Activated gamma-delta T cell treated with anti-CD3 and anti-CD28 coated beads, Interleukin-2, amount 50 U/mL, for 16 hours (primary cell): Measurements from ENCODE around the gene POLR2H.
A peak's percentile ranks its signal among the peaks of the same experiment; 100 is the strongest.

Source experiments
- DNase-seq: peaks from one replicate; pipeline ENCODE4 v3.0.0-alpha.2; 2020; ENCODE audit warnings: low read depth

POLR2H gene

GRCh38 chr3:184361532-184361931 lies at the start of gene POLR2H, which contains the start of gene CLCN2:
Gene POLR2H, plus strand, starts transcription at chr3:184361710. Its CDS starts 1,783 bp downstream, at chr3:184363493.
Gene CLCN2, minus strand, starts transcription at chr3:184361605. Its CDS starts 126 bp downstream, at chr3:184361479.
- no peak for DNase-seq

- DNase-seq = peak; percentile 88
Observed at GRCh38 chr3:184314363-184314699, 47.2 kb upstream of the POLR2H start, which contains the start of gene EIF4G1. Gene EIF4G1, plus strand, starts transcription at chr3:184314606. Its CDS starts 1,191 bp downstream, at chr3:184315797.

DNA sequence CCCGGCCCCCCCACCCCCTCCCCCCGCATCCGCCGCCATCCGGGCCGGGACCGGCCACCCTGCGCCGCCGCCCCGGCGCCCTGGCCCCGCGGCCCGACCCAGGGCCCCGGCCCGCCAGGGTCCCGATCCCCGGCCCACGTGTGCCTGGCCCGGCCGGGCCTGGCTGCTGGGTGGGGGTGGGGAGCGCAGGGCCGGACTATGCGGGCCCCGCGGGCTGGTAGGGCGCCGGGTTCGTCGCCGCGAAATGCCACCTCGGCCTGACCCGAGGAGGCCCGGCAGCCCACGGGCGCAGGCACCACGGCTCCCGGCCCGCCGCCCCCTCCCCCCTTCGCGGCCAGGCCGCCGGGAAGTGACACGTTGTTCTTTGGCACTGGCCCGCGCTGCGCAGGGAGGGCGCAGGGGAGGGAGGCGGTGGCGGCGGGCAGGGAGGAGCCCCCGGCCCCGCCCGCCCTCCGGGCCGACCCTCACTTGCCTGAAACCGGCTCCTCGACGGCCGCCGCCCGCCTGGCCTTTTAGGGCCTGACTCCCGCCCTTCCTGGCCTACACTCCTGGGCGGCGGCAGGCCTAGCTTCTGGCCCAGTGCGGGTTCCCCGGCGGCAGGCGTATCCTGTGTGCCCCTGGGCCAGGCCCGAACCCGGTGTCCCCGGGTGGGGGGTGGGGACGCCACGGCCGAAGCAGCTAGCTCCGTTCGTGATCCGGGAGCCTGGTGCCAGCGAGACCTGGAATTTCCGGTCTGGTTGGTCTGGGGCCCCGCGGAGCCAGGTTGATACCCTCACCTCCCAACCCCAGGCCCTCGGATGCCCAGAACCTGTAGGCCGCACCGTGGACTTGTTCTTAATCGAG lies 46.6 kb upstream of the POLR2H start:
- peak; percentile 55 for DNase-seq

- DNase-seq = no peak
Observed at GRCh38 chr3:184315543-184315867, 46.0 kb upstream of the POLR2H start.

- no peak for DNase-seq
Observed at GRCh38 chr3:184315871-184316661, 45.4 kb upstream of the POLR2H start.

GRCh38 chr3:184316792-184317191 lies 44.7 kb upstream of the POLR2H start:
- DNase-seq = no peak

DNA sequence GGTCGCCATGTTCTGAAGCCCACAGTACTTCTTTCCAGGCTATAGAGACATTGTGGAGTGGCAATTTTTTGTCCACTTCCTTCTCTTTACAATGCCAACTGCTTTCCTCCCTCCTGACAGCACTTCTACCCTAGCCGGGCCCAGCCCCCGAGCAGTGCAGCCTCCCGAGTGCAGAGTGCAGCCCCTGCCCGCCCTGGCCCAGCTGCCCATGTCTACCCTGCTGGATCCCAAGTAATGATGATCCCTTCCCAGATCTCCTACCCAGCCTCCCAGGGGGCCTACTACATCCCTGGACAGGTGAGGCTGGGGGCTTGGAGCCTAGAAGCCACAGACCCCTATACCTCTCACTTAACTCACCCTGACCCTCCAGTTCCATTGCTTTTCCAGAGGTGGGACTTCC lies 44.3 kb upstream of the POLR2H start:
- no peak for DNase-seq

DNA sequence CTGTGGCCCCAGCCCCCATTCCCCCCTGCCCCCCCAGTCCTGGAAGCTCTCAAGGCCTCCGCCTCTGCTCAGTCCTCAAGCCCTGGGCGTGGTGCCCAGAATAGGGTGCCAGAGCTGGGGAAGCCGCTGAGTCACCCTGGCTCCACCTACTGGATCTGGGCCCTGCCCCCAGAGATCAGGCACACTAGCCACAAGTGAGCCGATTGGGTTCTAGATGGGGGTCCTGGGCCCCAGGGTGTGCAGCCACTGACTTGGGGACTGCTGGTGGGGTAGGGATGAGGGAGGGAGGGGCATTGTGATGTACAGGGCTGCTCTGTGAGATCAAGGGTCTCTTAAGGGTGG lies 41.4 kb upstream of the POLR2H start:
- no peak for DNase-seq

DNA sequence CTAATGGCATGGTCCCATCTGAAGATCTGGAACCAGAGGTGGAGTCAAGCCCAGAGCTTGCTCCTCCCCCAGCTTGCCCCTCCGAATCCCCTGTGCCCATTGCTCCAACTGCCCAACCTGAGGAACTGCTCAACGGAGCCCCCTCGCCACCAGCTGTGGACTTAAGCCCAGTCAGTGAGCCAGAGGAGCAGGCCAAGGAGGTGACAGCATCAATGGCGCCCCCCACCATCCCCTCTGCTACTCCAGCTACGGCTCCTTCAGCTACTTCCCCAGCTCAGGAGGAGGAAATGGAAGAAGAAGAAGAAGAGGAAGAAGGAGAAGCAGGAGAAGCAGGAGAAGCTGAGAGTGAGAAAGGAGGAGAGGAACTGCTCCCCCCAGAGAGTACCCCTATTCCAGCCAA lies 39.8 kb upstream of the POLR2H start:
- no peak for DNase-seq

GRCh38 chr3:184322731-184323487 lies 38.6 kb upstream of the POLR2H start:
- DNase-seq = no peak

- DNase-seq = no peak
Observed at GRCh38 chr3:184323696-184324095, 37.8 kb upstream of the POLR2H start.

DNA sequence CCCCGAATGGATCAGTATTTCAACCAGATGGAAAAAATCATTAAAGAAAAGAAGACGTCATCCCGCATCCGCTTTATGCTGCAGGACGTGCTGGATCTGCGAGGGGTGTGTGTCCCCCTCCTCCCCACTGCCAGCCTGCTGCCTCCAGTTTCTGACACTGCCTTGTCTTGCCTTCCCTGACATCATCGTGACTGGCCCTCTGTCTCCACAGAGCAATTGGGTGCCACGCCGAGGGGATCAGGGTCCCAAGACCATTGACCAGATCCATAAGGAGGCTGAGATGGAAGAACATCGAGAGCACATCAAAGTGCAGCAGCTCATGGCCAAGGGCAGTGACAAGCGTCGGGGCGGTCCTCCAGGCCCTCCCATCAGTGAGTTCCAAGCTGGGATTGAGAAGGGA lies 36.2 kb upstream of the POLR2H start:
- DNase-seq = no peak

DNA sequence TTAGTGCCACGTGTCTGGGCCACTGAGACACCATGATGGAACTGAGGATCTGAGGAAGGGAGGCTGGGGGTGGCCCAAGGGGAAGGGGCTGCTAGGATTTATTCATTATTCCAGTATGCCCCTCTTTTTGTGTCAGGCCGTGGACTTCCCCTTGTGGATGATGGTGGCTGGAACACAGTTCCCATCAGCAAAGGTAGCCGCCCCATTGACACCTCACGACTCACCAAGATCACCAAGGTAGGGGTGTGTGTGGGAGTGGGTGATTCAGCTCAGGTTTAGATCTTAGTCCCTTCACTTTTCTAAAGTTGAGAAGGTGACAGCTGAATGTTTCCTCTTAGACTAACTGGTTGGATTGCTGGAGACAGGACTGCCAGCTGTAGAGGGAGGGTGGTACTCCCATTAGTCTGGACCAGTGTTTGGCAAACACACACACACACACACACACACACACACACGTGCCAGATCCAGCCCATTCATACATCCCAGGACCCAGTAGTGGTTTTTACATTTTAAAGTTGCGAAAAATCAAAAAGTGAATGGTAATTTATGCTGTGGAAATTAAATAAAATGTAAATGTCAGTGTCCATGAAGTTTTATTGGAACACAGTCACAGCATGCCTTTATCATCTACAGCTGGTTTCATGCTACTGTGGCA lies 35.7 kb upstream of the POLR2H start:
- no peak for DNase-seq

- DNase-seq = no peak
Observed at GRCh38 chr3:184327171-184327570, 34.3 kb upstream of the POLR2H start.

- no peak for DNase-seq
Observed at GRCh38 chr3:184328516-184328915, 33.0 kb upstream of the POLR2H start.

DNA sequence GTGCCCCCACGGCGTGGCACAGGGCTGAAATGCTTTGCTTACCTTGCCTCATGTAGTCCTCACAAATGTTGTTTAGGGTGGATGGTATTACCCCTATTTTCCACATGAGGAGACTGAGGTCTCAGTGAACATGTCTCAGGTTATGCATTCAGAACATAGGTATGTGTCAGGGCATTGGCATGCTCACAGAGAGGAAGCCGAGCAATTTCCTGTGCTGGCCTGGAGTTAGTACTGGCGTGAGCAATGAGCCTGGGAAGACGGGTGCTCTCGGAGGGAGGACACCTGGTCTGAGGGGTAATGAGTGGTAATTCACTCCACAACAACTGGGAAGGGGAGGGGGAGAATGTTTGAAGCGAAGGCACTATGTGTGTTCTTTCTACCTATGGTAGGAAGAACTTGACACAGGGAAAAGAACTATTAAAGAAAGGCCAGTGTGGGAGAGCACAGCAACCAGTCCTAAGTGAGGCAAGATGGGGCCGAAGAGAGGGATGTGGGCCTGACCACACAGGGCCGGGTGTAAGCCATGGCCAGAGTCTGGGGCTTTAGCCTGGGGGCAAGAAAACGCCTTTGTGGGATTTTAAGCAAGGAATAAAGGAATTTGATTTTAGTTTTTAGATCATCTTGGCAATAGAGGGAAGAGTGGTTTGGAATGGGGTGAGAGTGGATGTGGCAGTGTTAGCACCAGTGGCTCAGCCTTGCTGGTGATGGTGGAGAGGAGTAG lies 29.0 kb upstream of the POLR2H start:
- no peak for DNase-seq

GRCh38 chr3:184333190-184333589 lies 28.3 kb upstream of the POLR2H start:
- DNase-seq = no peak

DNA sequence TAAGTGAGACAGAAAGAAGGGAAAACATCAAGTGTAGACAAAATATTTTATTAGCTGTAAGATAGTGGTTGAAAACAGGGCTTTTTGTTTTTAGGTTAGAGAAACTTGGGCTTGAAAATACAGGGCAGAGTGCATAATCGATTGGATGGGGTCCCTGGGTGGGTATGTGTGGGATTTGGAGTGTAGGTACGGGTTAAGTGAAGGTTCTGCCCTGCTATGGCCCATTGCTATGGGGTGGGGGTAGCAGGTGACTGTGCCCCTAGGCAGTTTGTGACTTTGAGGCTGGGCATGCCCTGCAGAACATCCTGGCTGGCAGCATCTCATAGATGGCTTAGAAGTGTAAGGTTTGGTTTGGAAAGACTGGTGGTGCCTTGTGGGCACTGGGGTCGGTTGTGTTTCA lies 27.8 kb upstream of the POLR2H start:
- no peak for DNase-seq

DNA sequence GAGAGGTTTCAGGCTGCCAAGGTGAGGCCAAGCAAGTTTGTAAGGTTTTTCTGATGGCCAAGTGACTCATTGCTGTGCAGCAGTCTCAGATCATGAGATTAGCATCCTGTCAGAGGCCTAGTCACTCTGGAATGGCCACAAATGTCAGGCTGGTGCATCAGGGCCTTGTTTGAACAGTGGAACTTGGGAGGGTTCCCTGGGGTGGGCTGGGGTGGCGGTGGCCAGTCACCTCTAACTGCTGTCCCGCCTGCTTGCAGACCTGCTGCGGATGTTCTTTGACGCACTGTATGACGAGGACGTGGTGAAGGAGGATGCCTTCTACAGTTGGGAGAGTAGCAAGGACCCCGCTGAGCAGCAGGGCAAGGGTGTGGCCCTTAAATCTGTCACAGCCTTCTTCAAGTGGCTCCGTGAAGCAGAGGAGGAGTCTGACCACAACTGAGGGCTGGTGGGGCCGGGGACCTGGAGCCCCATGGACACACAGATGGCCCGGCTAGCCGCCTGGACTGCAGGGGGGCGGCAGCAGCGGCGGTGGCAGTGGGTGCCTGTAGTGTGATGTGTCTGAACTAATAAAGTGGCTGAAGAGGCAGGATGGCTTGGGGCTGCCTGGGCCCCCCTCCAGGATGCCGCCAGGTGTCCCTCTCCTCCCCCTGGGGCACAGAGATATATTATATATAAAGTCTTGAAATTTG lies 26.9 kb upstream of the POLR2H start:
- peak; percentile 24 for DNase-seq

DNA sequence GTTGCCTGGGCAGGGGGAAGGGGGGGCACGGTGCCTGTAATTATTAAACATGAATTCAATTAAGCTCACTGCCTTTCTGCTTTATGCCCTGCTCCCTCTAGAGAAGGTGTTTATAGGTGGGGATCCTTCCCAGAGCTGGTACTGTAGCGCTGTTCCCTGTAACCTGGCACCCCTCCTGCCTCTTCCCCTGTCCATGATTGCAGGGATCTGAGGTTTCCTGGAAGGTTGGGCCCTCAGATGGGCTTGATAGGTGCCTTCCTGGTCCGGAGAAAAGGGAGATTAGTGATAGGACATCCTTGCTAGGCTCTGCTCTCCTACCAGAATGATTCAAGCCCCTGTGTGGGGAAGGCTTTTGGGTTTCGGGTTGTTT lies 26.2 kb upstream of the POLR2H start:
- DNase-seq = no peak
